Natural killer cell (primary cell): ENCODE measurements around the gene PLEKHG5. TPM values are rescaled to one million over a fixed set of nuclear protein-coding genes. Genes with fewer than 3 reads are reported as not detected.

Source experiments
- ATAC-seq, 3 donors: fragments of 150-1000 bp in 2 of 3; fragments of 200-7000 bp in 1 of 3; cut with Tn5 transposase; 1 replicate in 1 of 3; 2 replicates in 2 of 3; pipeline ENCODE4 v1.10.0; 2021; ENCODE audit warnings: mild to moderate bottlenecking in 2 of 3, moderate library complexity in 2 of 3
- DNase-seq, 2 donors: peaks; one replicate each; pipeline versions ENCODE4 v3.0.0 to v3.0.0-alpha.2; 2013 to 2021; ENCODE audit warnings: mixed read lengths in 1 of 2
- H3K27ac ChIP-seq: one replicate; pipeline ENCODE4 v1.5.1; 2013; ENCODE audit warnings: mild to moderate bottlenecking, low read length
- H3K27me3 ChIP-seq: one replicate; pipeline ENCODE4 v1.6.1; 2013; ENCODE audit warnings: low read length; ENCODE audit not compliant: control insufficient read depth, insufficient read depth
- H3K36me3 ChIP-seq: one replicate; pipeline ENCODE4 v1.6.1; 2013; ENCODE audit warnings: low read length; ENCODE audit not compliant: control insufficient read depth, insufficient read depth
- H3K4me1 ChIP-seq: one replicate; pipeline ENCODE4 v1.6.1; 2013; ENCODE audit warnings: low read length; ENCODE audit not compliant: control insufficient read depth, insufficient read depth
- H3K4me3 ChIP-seq: one replicate; pipeline ENCODE4 v1.5.1; 2013; ENCODE audit warnings: low read length
- H3K9me3 ChIP-seq: one replicate; pipeline ENCODE4 v1.6.1; 2013; ENCODE audit warnings: low read length; ENCODE audit not compliant: control insufficient read depth, insufficient read depth
- H3K27ac Mint-ChIP-seq, 2 donors: one replicate each; pipeline ENCODE4 v1.8.0; 2022; ENCODE audit warnings: mild to moderate bottlenecking in 2 of 2, mixed read lengths in 2 of 2, moderate library complexity in 1 of 2
- H3K27me3 Mint-ChIP-seq, 2 donors: one replicate each; pipeline ENCODE4 v1.8.0; 2022; ENCODE audit warnings: low read depth in 2 of 2, mixed read lengths in 2 of 2
- H3K36me3 Mint-ChIP-seq: one replicate; pipeline ENCODE4 v1.8.0; 2022; ENCODE audit warnings: mixed read lengths
- H3K4me1 Mint-ChIP-seq, 2 donors: one replicate each; pipeline ENCODE4 v1.8.0; 2022; ENCODE audit warnings: mixed read lengths in 2 of 2
- H3K4me3 Mint-ChIP-seq: one replicate; pipeline ENCODE4 v1.8.0; 2022; ENCODE audit warnings: mild to moderate bottlenecking, moderate library complexity, mixed read lengths
- H3K9me3 Mint-ChIP-seq, 2 donors: one replicate each; pipeline ENCODE4 v1.8.0; 2022; ENCODE audit warnings: mixed read lengths in 2 of 2
- CTCF ChIP-seq: fragments of 200-600 bp; IDR thresholded peaks from one replicate; pipeline ENCODE4 v1.8.0; 2022; ENCODE audit warnings: antibody characterized with exemption
- WGBS: methylation state at CpG from one replicate; pipeline ENCODE4 v1.1.7; 2013; ENCODE audit warnings: missing lambda C conversion rate; ENCODE audit not compliant: insufficient coverage; 5-methylcytosine and 5-hydroxymethylcytosine counted together
- intact Hi-C: fragments of 100-400 bp; cut with micrococcal nuclease; formaldehyde crosslinking; loops from one replicate; pipeline ENCODE4 v1.14.2; 2022
- total RNA-seq, 4 donors: library from RNA; stranded (reverse); fragments of 120-200 nt in 1 of 4; gene quantifications; one replicate each; pipeline versions ENCODE4 v1.2.3 to v1.2.4, GENCODE V29; 2013 to 2022

The PLEKHG5 gene
- total RNA-seq, 3 donors from 2014 or later (not counting 1 experiment from before 2014, with no cell fraction given), result 0.16 to 1.1 (median 0.54) TPM

- peak in 1 of 2 donors; percentile 75 for DNase-seq
- Histone ChIP-seq H3K4me3 (peak overlapping the region; percentile 33), H3K4me1 (peaks cover 20% of the 10 kb centered on the region), H3K36me3 (no peaks in the 10 kb centered on the region), H3K27ac (no peak overlapping the region), H3K9me3 (no peaks in the 10 kb centered on the region), H3K27me3 (peaks cover 9% of the 10 kb centered on the region)
- Mint-ChIP-seq H3K4me1 (peaks cover 7% of the 10 kb centered on the region in 2 donors), H3K36me3 (no peaks in the 10 kb centered on the region), H3K27ac (no peak overlapping the region), H3K27me3 (peaks cover 0 to 18% of the 10 kb centered on the region in 2 donors), H3K4me3 (peak overlapping the region; percentile 81), H3K9me3 (no peaks in the 10 kb centered on the region)
- ATAC-seq, result peak; percentile 60 to 82 (median 80)
- WGBS, result under 1% methylated on average over 74 of the region's 74 CpGs
- TF ChIP-seq CTCF, result no peak
- intact Hi-C loops, result no loop called here
Measured at GRCh38 chr1:6497215-6497866, 5.9 kb upstream of the PLEKHG5 start.

DNA sequence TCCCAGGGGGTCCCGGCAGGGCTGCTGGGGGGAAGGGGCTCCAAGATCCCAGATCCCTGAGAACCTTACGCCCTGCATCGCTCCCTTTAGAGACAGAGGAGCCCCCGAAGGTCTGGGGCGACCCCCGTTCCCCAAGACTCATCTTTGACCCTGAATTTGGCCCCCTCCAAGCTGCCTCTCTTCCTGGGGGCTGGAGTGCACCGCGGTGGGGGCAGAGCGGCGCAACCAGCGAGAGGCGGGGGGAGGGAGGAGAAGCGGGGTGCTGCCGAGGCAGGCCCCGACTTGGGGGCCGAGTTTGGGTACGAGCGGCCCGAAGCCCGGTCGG lies 5.4 kb upstream of the PLEKHG5 start:
- ATAC-seq, result no peak
- H3K4me3 ChIP-seq, result no peak overlapping the region
- Mint-ChIP-seq H3K9me3 (no peaks in the 10 kb centered on the region), H3K27ac (no peak overlapping the region), H3K4me3 (peak overlapping the region; percentile 56), H3K4me1 (peaks cover 7 to 8% of the 10 kb centered on the region in 2 donors), H3K36me3 (no peaks in the 10 kb centered on the region), H3K27me3 (peaks cover 2 to 18% of the 10 kb centered on the region in 2 donors)
- no peak for TF ChIP-seq CTCF
- no peaks in the 10 kb centered on the region for H3K9me3 ChIP-seq
- peaks cover 20% of the 10 kb centered on the region for H3K4me1 ChIP-seq
- 7% methylated on average over 21 of the region's 21 CpGs for WGBS
- peaks cover 9% of the 10 kb centered on the region for H3K27me3 ChIP-seq
- no peak for DNase-seq
- no peak overlapping the region for H3K27ac ChIP-seq
- H3K36me3 ChIP-seq, result no peaks in the 10 kb centered on the region
- intact Hi-C loops, result no loop called here

- Histone ChIP-seq H3K4me1 (peaks cover 21% of the 10 kb centered on the region), H3K27me3 (peaks cover 9% of the 10 kb centered on the region), H3K9me3 (no peaks in the 10 kb centered on the region), H3K4me3 (no peak overlapping the region), H3K27ac (no peak overlapping the region), H3K36me3 (no peaks in the 10 kb centered on the region)
- Mint-ChIP-seq H3K27me3 (peaks cover 7 to 22% of the 10 kb centered on the region in 2 donors), H3K4me3 (peak overlapping the region; percentile 25), H3K4me1 (peaks cover 12 to 13% of the 10 kb centered on the region in 2 donors), H3K9me3 (no peaks in the 10 kb centered on the region), H3K36me3 (no peaks in the 10 kb centered on the region), H3K27ac (no peak overlapping the region)
- DNase-seq (no peak), ATAC-seq (no peak)
- WGBS, result 50% methylated on average over 13 of the region's 13 CpGs
- no peak for TF ChIP-seq CTCF
- intact Hi-C loops, result no loop called here
Measured at GRCh38 chr1:6496365-6496721, 4.9 kb upstream of the PLEKHG5 start.
